Astrocyte of the spinal cord (primary cell): ENCODE data around the gene OPRL1.
"Not testable (repeated sequence)": the region's sequence is repeated elsewhere in the genome, so short reads cannot be mapped to it uniquely, and the experiment has no call there.

Experiments
- DNase-seq: peaks from one replicate; pipeline ENCODE4 v3.0.0; 2011; ENCODE audit warnings: low read depth, low spot score
- H3K4me3 ChIP-seq: 2 replicates; pipeline ENCODE4 v1.5.1; 2011; ENCODE audit warnings: low read depth, mild to moderate bottlenecking, low read length, moderate library complexity
- in situ Hi-C: cut with HindIII; loops from 2 replicates; pipeline ENCODE4 v1.10.0; 2017; ENCODE audit warnings: low sequenced_read_pairs
- TF ChIP-seq, protein P1 (sequence below): IDR thresholded peaks from 2 replicates; pipeline ENCODE4 v1.5.1; 2012; ENCODE audit warnings: low read depth, mild to moderate bottlenecking, low read length, inconsistent platforms

OPRL1 gene

DNA sequence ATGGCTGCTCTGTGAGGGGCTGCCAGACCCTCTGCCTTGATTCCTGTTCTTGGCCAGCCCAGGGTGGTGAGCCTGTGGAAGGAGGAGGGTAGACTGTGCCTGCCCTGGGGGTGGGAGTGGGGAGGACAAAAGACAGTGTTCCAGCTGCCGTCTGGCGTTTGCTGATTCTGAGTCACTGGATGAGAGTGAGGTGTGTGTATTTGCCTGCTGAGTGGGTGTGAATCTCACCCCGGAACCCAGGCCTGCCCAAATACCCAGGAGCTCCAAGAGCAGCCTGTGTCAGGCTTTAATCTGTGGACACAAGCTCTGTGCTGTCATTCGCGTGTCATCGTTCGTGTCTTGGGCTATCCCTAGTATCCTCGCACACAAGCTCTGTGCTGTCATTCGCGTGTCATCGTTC lies 6.9 kb downstream of the OPRL1 start:
- DNase-seq = no peak
- H3K4me3 ChIP-seq = no peak overlapping the region
- TF ChIP-seq, protein P1, sequence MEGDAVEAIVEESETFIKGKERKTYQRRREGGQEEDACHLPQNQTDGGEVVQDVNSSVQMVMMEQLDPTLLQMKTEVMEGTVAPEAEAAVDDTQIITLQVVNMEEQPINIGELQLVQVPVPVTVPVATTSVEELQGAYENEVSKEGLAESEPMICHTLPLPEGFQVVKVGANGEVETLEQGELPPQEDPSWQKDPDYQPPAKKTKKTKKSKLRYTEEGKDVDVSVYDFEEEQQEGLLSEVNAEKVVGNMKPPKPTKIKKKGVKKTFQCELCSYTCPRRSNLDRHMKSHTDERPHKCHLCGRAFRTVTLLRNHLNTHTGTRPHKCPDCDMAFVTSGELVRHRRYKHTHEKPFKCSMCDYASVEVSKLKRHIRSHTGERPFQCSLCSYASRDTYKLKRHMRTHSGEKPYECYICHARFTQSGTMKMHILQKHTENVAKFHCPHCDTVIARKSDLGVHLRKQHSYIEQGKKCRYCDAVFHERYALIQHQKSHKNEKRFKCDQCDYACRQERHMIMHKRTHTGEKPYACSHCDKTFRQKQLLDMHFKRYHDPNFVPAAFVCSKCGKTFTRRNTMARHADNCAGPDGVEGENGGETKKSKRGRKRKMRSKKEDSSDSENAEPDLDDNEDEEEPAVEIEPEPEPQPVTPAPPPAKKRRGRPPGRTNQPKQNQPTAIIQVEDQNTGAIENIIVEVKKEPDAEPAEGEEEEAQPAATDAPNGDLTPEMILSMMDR = no peak
- in situ Hi-C loops = no loop called here

DNA sequence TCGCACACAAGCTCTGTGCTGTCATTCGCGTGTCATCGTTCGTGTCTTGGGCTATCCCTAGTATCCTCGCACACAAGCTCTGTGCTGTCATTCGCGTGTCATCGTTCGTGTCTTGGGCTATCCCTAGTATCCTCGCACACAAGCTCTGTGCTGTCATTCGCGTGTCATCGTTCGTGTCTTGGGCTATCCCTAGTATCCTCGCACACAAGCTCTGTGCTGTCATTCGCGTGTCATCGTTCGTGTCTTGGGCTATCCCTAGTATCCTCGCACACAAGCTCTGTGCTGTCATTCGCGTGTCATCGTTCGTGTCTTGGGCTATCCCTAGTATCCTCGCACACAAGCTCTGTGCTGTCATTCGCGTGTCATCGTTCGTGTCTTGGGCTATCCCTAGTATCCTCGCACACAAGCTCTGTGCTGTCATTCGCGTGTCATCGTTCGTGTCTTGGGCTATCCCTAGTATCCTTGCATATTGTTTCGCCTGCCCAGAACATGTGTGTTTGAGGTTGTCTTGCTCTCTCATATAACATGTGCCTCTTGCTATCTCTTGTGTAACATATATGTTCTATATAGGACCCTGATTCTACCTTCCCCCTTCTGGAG lies 7.4 kb downstream of the OPRL1 start:
- DNase-seq, H3K4me3 ChIP-seq, in situ Hi-C loops: not testable (repeated sequence)

DNA sequence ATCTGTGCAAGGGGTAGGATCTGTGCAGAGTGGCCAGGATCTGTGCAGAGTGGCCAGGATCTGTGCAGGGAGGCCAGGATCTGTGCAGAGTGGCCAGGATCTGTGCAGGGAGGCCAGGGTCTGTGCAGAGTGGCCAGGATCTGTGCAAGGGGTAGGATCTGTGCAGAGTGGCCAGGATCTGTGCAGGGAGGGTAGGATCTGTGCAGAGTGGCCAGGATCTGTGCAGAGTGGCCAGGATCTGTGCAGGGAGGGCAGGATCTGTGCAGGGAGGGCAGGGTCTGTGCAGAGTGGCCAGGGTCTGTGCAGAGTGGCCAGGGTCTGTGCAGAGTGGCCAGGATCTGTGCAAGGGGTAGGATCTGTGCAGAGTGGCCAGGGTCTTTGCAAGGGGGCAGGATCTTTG lies 8.7 kb downstream of the OPRL1 start:
- H3K4me3 ChIP-seq, DNase-seq, in situ Hi-C loops: not testable (repeated sequence)

DNA sequence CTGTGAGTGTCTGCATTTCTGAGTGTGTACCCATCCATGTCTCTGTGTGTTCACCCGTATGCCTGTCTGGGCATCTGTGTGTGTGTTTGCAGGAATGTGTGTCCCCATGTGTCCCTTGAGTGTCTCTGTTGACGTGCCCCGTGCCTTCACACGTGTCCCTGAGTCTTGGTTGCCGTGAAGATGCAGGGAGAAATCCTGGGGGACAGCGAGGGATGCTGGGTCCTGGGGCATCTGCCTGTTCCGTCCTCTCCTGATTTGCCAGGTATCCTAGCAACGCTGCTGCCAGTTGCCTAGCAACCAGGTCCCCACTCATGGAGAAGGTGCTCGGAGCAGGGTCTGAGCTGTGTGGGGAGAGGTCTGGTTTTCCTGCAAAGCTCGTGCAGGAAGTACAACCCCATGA lies 10.3 kb downstream of the OPRL1 start:
- TF ChIP-seq, protein P1 = no peak
- in situ Hi-C loops = no loop called here
- H3K4me3 ChIP-seq = no peak overlapping the region
- no peak for DNase-seq

DNA sequence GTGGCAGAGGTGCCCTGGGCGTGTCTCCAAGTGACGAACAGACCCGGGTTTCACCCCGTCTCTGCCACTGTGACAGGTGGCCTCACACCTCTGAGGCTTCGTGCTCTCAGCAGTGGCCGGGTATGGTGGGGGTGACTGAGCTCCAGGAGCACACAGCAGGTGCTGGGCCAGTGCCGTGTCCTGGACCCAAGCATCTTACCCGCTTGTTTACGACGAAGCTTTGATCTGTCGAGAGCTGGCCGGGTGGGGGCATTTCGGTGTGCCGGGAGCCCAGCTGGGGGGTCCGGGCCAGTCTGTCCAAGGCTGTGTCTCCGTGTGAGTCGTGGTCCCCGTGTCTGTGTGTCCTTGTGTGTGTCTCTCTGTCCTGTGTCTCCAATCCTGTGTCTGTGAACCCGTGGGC lies 11.5 kb downstream of the OPRL1 start:
- in situ Hi-C loops = no loop called here

DNA sequence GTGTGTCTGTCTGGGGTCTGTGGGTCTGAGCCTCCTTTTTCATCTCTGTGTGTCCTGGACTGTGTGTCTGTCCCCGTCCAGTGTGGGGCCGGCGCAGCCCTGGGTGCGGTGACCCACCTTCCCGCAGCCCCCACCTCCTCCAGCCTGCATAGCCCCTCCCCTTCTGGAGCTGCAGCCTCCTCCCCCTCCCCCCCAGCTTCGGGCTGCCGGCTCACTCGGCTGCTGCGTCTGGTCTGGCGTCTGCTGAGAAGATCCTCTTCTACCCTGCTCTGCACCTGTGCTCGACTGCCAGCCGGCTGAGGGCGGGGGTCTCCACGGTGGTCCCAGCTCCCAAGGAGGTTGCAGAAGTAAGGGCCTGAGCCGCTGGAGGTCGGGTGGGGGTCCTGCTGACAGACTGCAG lies 11.9 kb downstream of the OPRL1 start:
- no peak for DNase-seq
- TF ChIP-seq, protein P1 = no peak
- in situ Hi-C loops = no loop called here
- H3K4me3 ChIP-seq = no peak overlapping the region

More for the DNA sequence above, 11.5 kb downstream of the OPRL1 start:
- H3K4me3 ChIP-seq = no peak overlapping the region
- DNase-seq = no peak
- TF ChIP-seq, protein P1 = no peak

DNA sequence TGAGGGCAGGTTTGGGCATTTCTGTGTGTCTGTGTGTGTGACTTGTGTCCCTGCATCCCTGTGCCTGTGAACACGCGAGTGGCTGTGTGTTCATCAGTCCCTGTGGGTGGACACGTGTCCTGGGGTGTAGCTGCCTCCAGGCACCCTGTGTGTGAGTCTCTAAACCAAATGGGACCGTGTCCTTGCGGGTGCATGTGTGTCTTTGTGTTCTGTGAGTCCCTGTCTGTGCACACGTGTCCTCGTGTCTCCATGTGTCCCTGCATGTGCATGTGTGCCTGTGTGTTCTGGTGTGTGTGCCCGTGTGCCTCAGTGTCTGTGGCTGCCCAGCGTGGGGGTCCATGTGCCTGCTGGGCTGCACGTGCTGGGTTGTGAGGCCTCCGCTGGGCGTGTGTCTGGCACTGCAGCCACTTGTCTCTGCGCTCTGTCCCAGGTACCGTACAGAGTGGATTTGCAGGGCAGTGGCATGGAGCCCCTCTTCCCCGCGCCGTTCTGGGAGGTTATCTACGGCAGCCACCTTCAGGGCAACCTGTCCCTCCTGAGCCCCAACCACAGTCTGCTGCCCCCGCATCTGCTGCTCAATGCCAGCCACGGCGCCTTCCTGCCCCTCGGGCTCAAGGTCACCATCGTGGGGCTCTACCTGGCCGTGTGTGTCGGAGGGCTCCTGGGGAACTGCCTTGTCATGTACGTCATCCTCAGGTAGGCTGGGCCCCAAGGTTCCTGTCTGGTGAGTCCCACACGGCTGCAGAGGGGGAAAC lies 12.6 kb downstream of the OPRL1 start:
- TF ChIP-seq, protein P1 = no peak
- DNase-seq = no peak
- no peak overlapping the region for H3K4me3 ChIP-seq
- in situ Hi-C loops = no loop called here
